ENCODE results near the gene SLC12A5.
A peak's percentile ranks its signal among the peaks of the same experiment; 100 is the strongest.

SLC12A5 gene

GRCh38 chr20:46083531-46084061, 54.6 kb downstream of the SLC12A5 start:
- TF ChIP-seq, protein P1, sequence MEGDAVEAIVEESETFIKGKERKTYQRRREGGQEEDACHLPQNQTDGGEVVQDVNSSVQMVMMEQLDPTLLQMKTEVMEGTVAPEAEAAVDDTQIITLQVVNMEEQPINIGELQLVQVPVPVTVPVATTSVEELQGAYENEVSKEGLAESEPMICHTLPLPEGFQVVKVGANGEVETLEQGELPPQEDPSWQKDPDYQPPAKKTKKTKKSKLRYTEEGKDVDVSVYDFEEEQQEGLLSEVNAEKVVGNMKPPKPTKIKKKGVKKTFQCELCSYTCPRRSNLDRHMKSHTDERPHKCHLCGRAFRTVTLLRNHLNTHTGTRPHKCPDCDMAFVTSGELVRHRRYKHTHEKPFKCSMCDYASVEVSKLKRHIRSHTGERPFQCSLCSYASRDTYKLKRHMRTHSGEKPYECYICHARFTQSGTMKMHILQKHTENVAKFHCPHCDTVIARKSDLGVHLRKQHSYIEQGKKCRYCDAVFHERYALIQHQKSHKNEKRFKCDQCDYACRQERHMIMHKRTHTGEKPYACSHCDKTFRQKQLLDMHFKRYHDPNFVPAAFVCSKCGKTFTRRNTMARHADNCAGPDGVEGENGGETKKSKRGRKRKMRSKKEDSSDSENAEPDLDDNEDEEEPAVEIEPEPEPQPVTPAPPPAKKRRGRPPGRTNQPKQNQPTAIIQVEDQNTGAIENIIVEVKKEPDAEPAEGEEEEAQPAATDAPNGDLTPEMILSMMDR (IDR thresholded peaks at IDR 0.05): no peak
- DNase-seq (ENCODE audit: low spot score): no peak
- Histone ChIP-seq H3K4me3 (no peak overlapping the region), H3K27ac (no peak overlapping the region)

- Histone ChIP-seq H3K4me3 (no peak overlapping the region), H3K27ac (no peak overlapping the region)
- TF ChIP-seq, protein P1 (IDR thresholded peaks at IDR 0.05): no peak
Measured at GRCh38 chr20:46084805-46085178, 55.8 kb downstream of the SLC12A5 start.

DNA sequence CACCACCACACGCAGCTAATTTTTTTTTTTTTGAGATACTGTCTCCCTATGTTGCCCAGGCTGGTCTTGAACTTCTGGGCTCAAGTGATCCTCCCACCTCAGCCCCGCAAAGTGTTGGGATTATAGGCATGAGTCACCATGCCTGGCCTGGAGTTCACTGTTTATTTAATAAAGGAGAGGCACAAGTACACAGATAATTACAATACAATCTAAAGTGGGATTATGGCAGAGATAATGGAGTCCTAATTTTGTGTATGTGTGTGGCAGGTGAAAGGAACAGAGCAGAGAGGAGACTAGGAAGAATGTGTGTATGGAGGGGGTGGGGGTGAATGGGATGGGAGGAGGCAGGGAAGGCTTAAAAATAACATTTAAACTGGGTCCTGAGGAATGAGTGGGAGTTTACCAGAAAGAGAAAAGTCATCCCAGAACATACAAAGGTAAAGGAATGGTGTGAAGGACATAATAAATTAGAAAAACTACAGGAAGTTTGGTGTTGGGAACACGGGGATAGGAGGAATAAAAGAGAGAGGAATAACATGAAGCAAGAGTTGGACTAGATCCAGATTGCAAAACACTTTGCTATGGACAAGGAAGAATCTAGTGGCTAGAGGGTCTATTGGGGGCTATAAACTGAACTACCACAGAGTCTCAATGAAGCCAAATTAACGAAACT, 56.3 kb downstream of the SLC12A5 start:
- TF ChIP-seq, protein P1 (IDR thresholded peaks at IDR 0.05): no peak
- H3K27ac ChIP-seq: peak overlapping the region in 1 of 2 donors; percentile 18
- DNase-seq (ENCODE audit: low spot score): no peak
- H3K4me3 ChIP-seq: peak overlapping the region; percentile 3

More at GRCh38 chr20:46084805-46085178, 55.8 kb downstream of the SLC12A5 start:
- no peak for DNase-seq (ENCODE audit: low spot score)

GRCh38 chr20:46087161-46087560, 58.1 kb downstream of the SLC12A5 start:
- TF ChIP-seq, protein P1 (IDR thresholded peaks at IDR 0.05): no peak
- no peak for DNase-seq (ENCODE audit: low spot score)
- H3K4me3 ChIP-seq: no peak overlapping the region
- H3K27ac ChIP-seq: peak overlapping the region in 1 of 2 donors; percentile 15

DNA sequence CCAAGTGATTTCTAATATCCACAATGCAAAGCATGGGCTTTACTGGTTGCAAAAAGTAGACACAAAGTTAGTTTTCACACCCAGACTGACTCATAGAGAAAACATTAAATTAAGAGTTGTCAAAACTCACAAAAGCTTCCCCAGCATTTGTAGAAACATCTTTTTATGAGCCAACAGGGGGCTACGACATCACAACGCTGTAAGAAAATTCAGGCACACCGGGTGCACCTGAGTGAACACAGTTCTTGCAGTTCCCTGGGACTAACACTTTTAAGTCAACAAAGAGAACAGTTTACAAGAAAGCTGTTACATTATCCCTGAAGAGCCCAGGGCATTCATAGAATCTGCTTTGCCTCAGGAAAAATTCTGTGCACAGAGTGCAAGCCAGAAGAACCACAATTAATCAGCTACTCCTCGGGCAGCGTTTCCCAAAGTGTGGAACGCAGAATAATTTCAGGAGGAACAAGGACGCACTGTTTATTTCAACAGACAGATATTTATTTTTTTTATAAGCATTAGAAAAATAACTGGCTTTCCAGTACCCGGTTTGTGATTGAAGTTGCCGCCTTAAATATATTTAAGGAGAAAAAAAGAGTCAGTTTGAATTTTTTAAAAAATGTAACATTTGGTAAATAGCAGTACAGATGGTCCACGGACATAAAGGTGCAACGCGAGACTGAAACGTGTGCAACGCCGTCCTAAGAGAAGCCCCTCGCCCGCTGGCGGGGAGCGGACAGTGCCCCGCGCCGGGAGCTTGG, 59.6 kb downstream of the SLC12A5 start:
- Histone ChIP-seq H3K27ac (peak overlapping the region; percentile 95 to 97), H3K4me3 (peak overlapping the region; percentile 80)
- TF ChIP-seq, protein P1 (IDR thresholded peaks at IDR 0.05): no peak
- no peak for DNase-seq (ENCODE audit: low spot score)

- Histone ChIP-seq H3K4me3 (peak overlapping the region; percentile 80), H3K27ac (peak overlapping the region; percentile 95 to 97)
- TF ChIP-seq, protein P1 (IDR thresholded peaks at IDR 0.05): no peak
- DNase-seq (ENCODE audit: low spot score): no peak
Measured at GRCh38 chr20:46089167-46089416, 60.1 kb downstream of the SLC12A5 start.

Data from coronary artery (tissue), 2 donors.